ENCODE data around the gene SNAPC5. TPM values are rescaled to one million over a fixed set of nuclear protein-coding genes. Genes with fewer than 3 reads are reported as not detected.

SNAPC5 gene
- total and polyA plus RNA-seq, 2 of the 8 experiments (the other 6 are each of a cell fraction or from before 2014, with no cell fraction given): 18.7 to 23.1 TPM

GRCh38 chr15:66496951-66497501 is 536 bp downstream of the SNAPC5 start:
- peak overlapping the region; percentile 93; the same call in 1 of the 2 replicates for H2AK5ac ChIP-seq (ENCODE audit: low read depth, low read length)
- no peak for FAIRE-seq
- H2BK12ac ChIP-seq (ENCODE audit: low read depth, low read length): peak overlapping the region; percentile 69; the same call in 1 of the 2 replicates
- CTCF ChIA-PET (ENCODE audit: partially characterized antibody): interaction anchor here (0.7 to 4.6 kb wide), 21 partner anchors 10 to 275 kb away, joined by 3 to 44 read pairs (median 5); partner anchors contain the start of gene MAP2K1
- H3K79me1 ChIP-seq (ENCODE audit: low read depth, low read length): no peaks in the 10 kb centered on the region
- H4K20me1 ChIP-seq (replicated peaks in 1 of 2; ENCODE audit: control insufficient read depth in 1 of 2, insufficient read depth in 2 of 2, low read length in 2 of 2): peaks cover 0 to 2% of the 10 kb centered on the region in 2 experiments
- H4K91ac ChIP-seq (replicated peaks; ENCODE audit: insufficient read length, low read length): peak overlapping the region; percentile 87
- peak overlapping the region; percentile 27 for H3K4ac ChIP-seq (replicated peaks; ENCODE audit: insufficient read length, low read depth, low read length)
- H3K14ac ChIP-seq (ENCODE audit: insufficient read length): no peak overlapping the region
- no peak overlapping the region for H2BK20ac ChIP-seq (ENCODE audit: low read length)
- H3K9me3 ChIP-seq (ENCODE audit: insufficient read depth in 2 of 2, low read depth in 1 of 2, low read length in 1 of 2): no peaks in the 10 kb centered on the region
- H4K8ac ChIP-seq (ENCODE audit: extremely low read depth, insufficient read depth, low read length): peak overlapping the region; percentile 92; the same call in 1 of the 2 replicates
- peaks cover 4% of the 10 kb centered on the region; the same call in 1 of the 2 replicates for H3K23me2 ChIP-seq (ENCODE audit: low read depth, low read length)
- H2BK15ac ChIP-seq (ENCODE audit: low read length): no peak overlapping the region
- no peak for DNase-seq (ENCODE audit: low read depth in 1 of 2, low spot score in 2 of 2)
- peak overlapping the region; percentile 96 for H2BK5ac ChIP-seq (ENCODE audit: low read depth, low read length)
- H3K36me3 ChIP-seq (ENCODE audit: control insufficient read depth in 2 of 4, insufficient read depth in 4 of 4, low read length in 3 of 4): peaks cover 36 to 73% (median 45%) of the 10 kb centered on the region in 4 experiments
- no peak overlapping the region for H3K23ac ChIP-seq (ENCODE audit: insufficient read length)
- TF ChIP-seq EP300 (IDR thresholded peaks at IDR 0.05; ENCODE audit: borderline replicate concordance in 1 of 2, low read depth in 2 of 2, low read length in 2 of 2) (no peak), POLR2A (IDR thresholded peaks at IDR 0.05; ENCODE audit: control extremely low read depth in 1 of 2, low read depth in 2 of 2, low read length in 2 of 2) (peak in 1 of 2 experiments; percentile 4; a peak in 1 of 3 replicates)
- POLR2A ChIA-PET (ENCODE audit: partially characterized antibody): interaction anchor here (0.6 to 6.5 kb wide), 32 partner anchors 9 to 243 kb away, joined by 3 to 64 read pairs (median 4); partner anchors contain the start of genes DIS3L, LCTL, MAP2K1 and RPL4
- no peak overlapping the region for H2AFZ ChIP-seq (ENCODE audit: low read length)
- H3K4me3 ChIP-seq (ENCODE audit: extremely low read depth in 1 of 4, insufficient read depth in 2 of 4, low read depth in 3 of 4, low read length in 4 of 4): peak overlapping the region; percentile 56 to 88 (median 67)
- peaks cover 0 to 5% (median 3%) of the 10 kb centered on the region in 4 experiments; a peak in 3 of 7 replicates for H3K4me1 ChIP-seq (replicated peaks in 1 of 4; ENCODE audit: control insufficient read depth in 3 of 4, insufficient read depth in 4 of 4, low read length in 3 of 4)
- WGBS, 2 experiments (ENCODE audit: extremely low coverage in 1 of 2, insufficient coverage in 1 of 2, insufficient read length in 1 of 2, insufficient replicate concordance in 2 of 2, low coverage in 1 of 2, low lambda C conversion rate in 2 of 2, missing lambda C conversion rate in 1 of 2): 35% methylated on average over 17 of the region's 17 CpGs; no CpG with 5 or more reads in 1 of the 2 experiments
- peak overlapping the region; percentile 88 for H3K27ac ChIP-seq (ENCODE audit: low read depth, low read length)
- H3K9ac ChIP-seq (replicated peaks in 1 of 4; ENCODE audit: extremely low read depth in 1 of 4, low read depth in 3 of 4, low read length in 3 of 4): peak overlapping the region; percentile 41 to 95 (median 89)
- H2BK120ac ChIP-seq (replicated peaks; ENCODE audit: low read depth, low read length): no peak overlapping the region
- H3K18ac ChIP-seq (ENCODE audit: extremely low read depth, low read length): peak overlapping the region; percentile 33
- H4K5ac ChIP-seq (ENCODE audit: insufficient read length, low read depth, low read length): peak overlapping the region; percentile 84
- peaks cover 0 to 8% of the 10 kb centered on the region in 2 experiments; a peak in 2 of 4 replicates for H3K79me2 ChIP-seq (ENCODE audit: control insufficient read depth in 1 of 2, insufficient read depth in 2 of 2, low read length in 2 of 2)
- H3K27me3 ChIP-seq (replicated peaks in 1 of 4; ENCODE audit: control insufficient read depth in 3 of 4, extremely low read depth in 1 of 4, insufficient read depth in 3 of 4, low read length in 3 of 4): no peaks in the 10 kb centered on the region
- H3K56ac ChIP-seq (replicated peaks; ENCODE audit: insufficient read length, low read depth, low read length): peak overlapping the region; percentile 83
- H3K4me2 ChIP-seq (ENCODE audit: insufficient read depth in 1 of 2, low read depth in 2 of 2, low read length in 2 of 2): peak overlapping the region; percentile 75 to 77
